Body of pancreas (tissue), 4 donors: Measurements from ENCODE around the gene CP.

Experiments
- POLR2A ChIP-seq, 3 donors: fragments of 450-650 bp; IDR thresholded peaks; one replicate each; pipeline ENCODE4 v1.6.1; 2016; ENCODE audit warnings: antibody characterized with exemption in 3 of 3, mild to moderate bottlenecking in 2 of 3
- TF ChIP-seq, protein P1 (sequence below), 7 experiments: fragments of 450-650 bp in 4 of 7; fragments of 200-600 bp in 3 of 7; sonication (generic) in 3 of 7; IDR thresholded peaks; one replicate each; pipeline ENCODE4 v1.5.1; 2016 to 2019; ENCODE audit warnings: antibody characterized with exemption in 7 of 7

GRCh38 chr3:149247929-149248691 is 26.5 kb upstream of the CP start:
- TF ChIP-seq POLR2A (IDR thresholded peaks at IDR 0.05), result no peak
- TF ChIP-seq, protein P1, sequence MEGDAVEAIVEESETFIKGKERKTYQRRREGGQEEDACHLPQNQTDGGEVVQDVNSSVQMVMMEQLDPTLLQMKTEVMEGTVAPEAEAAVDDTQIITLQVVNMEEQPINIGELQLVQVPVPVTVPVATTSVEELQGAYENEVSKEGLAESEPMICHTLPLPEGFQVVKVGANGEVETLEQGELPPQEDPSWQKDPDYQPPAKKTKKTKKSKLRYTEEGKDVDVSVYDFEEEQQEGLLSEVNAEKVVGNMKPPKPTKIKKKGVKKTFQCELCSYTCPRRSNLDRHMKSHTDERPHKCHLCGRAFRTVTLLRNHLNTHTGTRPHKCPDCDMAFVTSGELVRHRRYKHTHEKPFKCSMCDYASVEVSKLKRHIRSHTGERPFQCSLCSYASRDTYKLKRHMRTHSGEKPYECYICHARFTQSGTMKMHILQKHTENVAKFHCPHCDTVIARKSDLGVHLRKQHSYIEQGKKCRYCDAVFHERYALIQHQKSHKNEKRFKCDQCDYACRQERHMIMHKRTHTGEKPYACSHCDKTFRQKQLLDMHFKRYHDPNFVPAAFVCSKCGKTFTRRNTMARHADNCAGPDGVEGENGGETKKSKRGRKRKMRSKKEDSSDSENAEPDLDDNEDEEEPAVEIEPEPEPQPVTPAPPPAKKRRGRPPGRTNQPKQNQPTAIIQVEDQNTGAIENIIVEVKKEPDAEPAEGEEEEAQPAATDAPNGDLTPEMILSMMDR (IDR thresholded peaks at IDR 0.05), result no peak
